Mesothelial cell of epicardium (in vitro differentiated cells): ENCODE measurements around the gene TAL1. TPM values are rescaled to one million over a fixed set of nuclear protein-coding genes. Genes with fewer than 3 reads are reported as not detected.
A peak's percentile ranks its signal among the peaks of the same experiment; 100 is the strongest.

Source experiments
- DNase-seq, 2 experiments: peaks; one replicate each; pipeline ENCODE4 v3.0.0; 2021; ENCODE audit warnings: low spot score in 2 of 2; ENCODE audit not compliant: unreplicated experiment in 2 of 2
- H3K27ac Mint-ChIP-seq: 2 replicates; pipeline ENCODE4 v1.8.0; 2021; ENCODE audit warnings: mixed read lengths
- H3K27me3 Mint-ChIP-seq: 2 replicates; pipeline ENCODE4 v1.8.0; 2021; ENCODE audit warnings: low read depth, mixed read lengths
- H3K36me3 Mint-ChIP-seq: 2 replicates; pipeline ENCODE4 v1.8.0; 2021; ENCODE audit warnings: mixed read lengths
- H3K4me1 Mint-ChIP-seq: 2 replicates; pipeline ENCODE4 v1.8.0; 2021; ENCODE audit warnings: mixed read lengths
- H3K4me3 Mint-ChIP-seq: 2 replicates; pipeline ENCODE4 v1.8.0; 2021; ENCODE audit warnings: mild to moderate bottlenecking, moderate library complexity, mixed read lengths
- H3K9me3 Mint-ChIP-seq: 2 replicates; pipeline ENCODE4 v1.8.0; 2021; ENCODE audit warnings: mixed read lengths
- CTCF ChIP-seq: fragments of 200-600 bp; sonication (generic); IDR thresholded peaks from one replicate; pipeline ENCODE4 v1.5.0; 2021; ENCODE audit warnings: antibody characterized with exemption; ENCODE audit not compliant: unreplicated experiment
- total RNA-seq: library from RNA; stranded (reverse); gene quantifications from 3 replicates; pipeline ENCODE4 v1.2.1, GENCODE V29; 2021

The TAL1 gene
- total RNA-seq, 1 donor from 2014 or later = not detected

GRCh38 chr1:47228644-47229030, 3.4 kb downstream of the TAL1 start:
- Mint-ChIP-seq H3K36me3 (no peaks in the 10 kb centered on the region), H3K27me3 (peaks cover 80% of the 10 kb centered on the region), H3K4me1 (peaks cover 16% of the 10 kb centered on the region), H3K4me3 (no peak overlapping the region), H3K9me3 (no peaks in the 10 kb centered on the region), H3K27ac (no peak overlapping the region)
- TF ChIP-seq CTCF = no peak
- DNase-seq = no peak

GRCh38 chr1:47227341-47228232, 4.4 kb downstream of the TAL1 start:
- Mint-ChIP-seq H3K27me3 (peaks cover 69% of the 10 kb centered on the region), H3K36me3 (no peaks in the 10 kb centered on the region), H3K27ac (no peak overlapping the region), H3K4me3 (no peak overlapping the region), H3K4me1 (peaks cover 15% of the 10 kb centered on the region), H3K9me3 (no peaks in the 10 kb centered on the region)
- DNase-seq = no peak
- TF ChIP-seq CTCF = no peak

DNA sequence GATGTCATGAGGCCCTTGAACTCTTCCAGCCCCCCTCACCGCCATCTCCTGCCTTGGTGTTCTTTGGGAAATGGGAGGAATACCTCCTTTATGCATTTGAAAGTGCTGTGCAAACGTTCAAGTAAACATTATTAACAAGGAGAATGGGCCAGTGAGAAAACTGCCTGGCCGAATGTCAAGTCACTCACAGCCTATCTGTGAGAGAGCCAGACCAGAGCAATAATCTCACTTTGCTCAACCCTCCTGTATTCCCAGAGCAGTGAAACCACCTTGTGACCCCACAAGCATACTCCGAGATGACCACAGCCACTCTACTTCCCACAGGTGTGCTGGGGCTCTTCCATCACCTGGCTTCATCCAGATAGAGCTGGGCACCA, 5.2 kb downstream of the TAL1 start:
- Mint-ChIP-seq H3K27me3 (peaks cover 63% of the 10 kb centered on the region), H3K9me3 (no peaks in the 10 kb centered on the region), H3K27ac (no peak overlapping the region), H3K4me1 (peaks cover 11% of the 10 kb centered on the region), H3K36me3 (no peaks in the 10 kb centered on the region), H3K4me3 (no peak overlapping the region)
- no peak for DNase-seq
- TF ChIP-seq CTCF = no peak

GRCh38 chr1:47226121-47226838, 5.7 kb downstream of the TAL1 start:
- H3K27ac Mint-ChIP-seq = no peak overlapping the region
- no peak for TF ChIP-seq CTCF
- peaks cover 57% of the 10 kb centered on the region for H3K27me3 Mint-ChIP-seq
- peak overlapping the region; percentile 53 for H3K4me3 Mint-ChIP-seq
- no peaks in the 10 kb centered on the region for H3K36me3 Mint-ChIP-seq
- DNase-seq = no peak
- H3K4me1 Mint-ChIP-seq = peaks cover 6% of the 10 kb centered on the region
- no peaks in the 10 kb centered on the region for H3K9me3 Mint-ChIP-seq

GRCh38 chr1:47225430-47226100, 6.5 kb downstream of the TAL1 start:
- peaks cover 50% of the 10 kb centered on the region for H3K27me3 Mint-ChIP-seq
- H3K9me3 Mint-ChIP-seq = no peaks in the 10 kb centered on the region
- peak overlapping the region; percentile 53 for H3K4me3 Mint-ChIP-seq
- no peaks in the 10 kb centered on the region for H3K36me3 Mint-ChIP-seq
- no peak for DNase-seq
- no peak overlapping the region for H3K27ac Mint-ChIP-seq
- TF ChIP-seq CTCF = no peak
- H3K4me1 Mint-ChIP-seq = peaks cover 6% of the 10 kb centered on the region
